Astrocyte of the cerebellum (primary cell): ENCODE measurements around the gene PMEPA1.

Experiments used
- DNase-seq: peaks from one replicate; pipeline ENCODE4 v3.0.0-alpha.2; 2011; ENCODE audit warnings: low read depth
- H3K4me3 ChIP-seq: 2 replicates; pipeline ENCODE4 v1.5.1; 2011; ENCODE audit warnings: mild to moderate bottlenecking, low read depth, low read length, moderate library complexity
- CTCF ChIP-seq: IDR thresholded peaks from 2 replicates; pipeline ENCODE4 v1.5.1; 2012; ENCODE audit warnings: low read length, low read depth, moderate library complexity, mild to moderate bottlenecking; ENCODE audit errors: missing control alignments
- in situ Hi-C: cut with HindIII; loops from 2 replicates; pipeline ENCODE4 v1.10.0; 2017; ENCODE audit warnings: low sequenced_read_pairs

PMEPA1 gene

GRCh38 chr20:57677584-57677982 is 32.2 kb downstream of the PMEPA1 start:
- no peak for TF ChIP-seq CTCF
- DNase-seq: no peak
- in situ Hi-C loops: no loop called here
- no peak overlapping the region for H3K4me3 ChIP-seq

- TF ChIP-seq CTCF: no peak
- in situ Hi-C loops: no loop called here
- H3K4me3 ChIP-seq: no peak overlapping the region
- no peak for DNase-seq
Observed at GRCh38 chr20:57676589-57677583, 32.9 kb downstream of the PMEPA1 start.

- TF ChIP-seq CTCF: no peak
- H3K4me3 ChIP-seq: no peak overlapping the region
- no peak for DNase-seq
- in situ Hi-C loops: no loop called here
Observed at GRCh38 chr20:57675773-57676172, 34.0 kb downstream of the PMEPA1 start.

- no peak overlapping the region for H3K4me3 ChIP-seq
- in situ Hi-C loops: no loop called here
- no peak for DNase-seq
- TF ChIP-seq CTCF: no peak
Observed at GRCh38 chr20:57672953-57673575, 36.8 kb downstream of the PMEPA1 start.

GRCh38 chr20:57672164-57672563 is 37.7 kb downstream of the PMEPA1 start:
- DNase-seq: no peak
- in situ Hi-C loops: no loop called here
- H3K4me3 ChIP-seq: no peak overlapping the region
- no peak for TF ChIP-seq CTCF

- TF ChIP-seq CTCF: no peak
- no peak overlapping the region for H3K4me3 ChIP-seq
- in situ Hi-C loops: no loop called here
- DNase-seq: no peak
Observed at GRCh38 chr20:57671662-57672061, 38.2 kb downstream of the PMEPA1 start.
